Ovary (tissue), 3 donors: ENCODE measurements around the gene CCDC136.

ENCODE experiments used
- POLR2A ChIP-seq: fragments of 450-650 bp; IDR thresholded peaks from one replicate; pipeline ENCODE4 v1.6.1; 2017; ENCODE audit warnings: antibody characterized with exemption, mild to moderate bottlenecking, moderate library complexity
- TF ChIP-seq, protein P1 (sequence below), 3 donors: fragments of 450-650 bp in 2 of 3; fragments of 200-600 bp in 1 of 3; IDR thresholded peaks; one replicate each; pipeline versions ENCODE4 v1.5.1 to v1.8.0; 2016 to 2022; ENCODE audit warnings: antibody characterized with exemption in 3 of 3, mild to moderate bottlenecking in 1 of 3
- donor health status: DM: no; HTN: no; CAD: no.

DNA sequence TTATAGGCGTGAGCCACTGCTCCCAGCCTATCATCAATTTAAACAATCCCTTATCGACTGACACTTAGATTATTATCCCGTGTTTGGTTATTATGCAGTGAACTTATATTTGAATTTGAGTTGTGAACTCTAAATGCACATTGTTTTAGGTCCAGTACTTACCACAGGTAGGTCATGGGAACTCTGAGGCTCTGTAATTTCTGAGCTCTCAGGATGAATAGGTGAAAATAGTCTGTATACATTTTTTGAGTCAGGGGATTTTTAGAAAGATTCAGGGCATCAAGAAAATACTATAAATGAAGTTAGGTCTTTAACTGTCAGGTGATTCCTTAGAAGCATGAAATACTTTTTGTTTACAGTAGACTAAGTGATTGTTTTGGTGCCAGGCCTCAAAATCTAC is 8.8 kb downstream of the CCDC136 start:
- TF ChIP-seq, protein P1, sequence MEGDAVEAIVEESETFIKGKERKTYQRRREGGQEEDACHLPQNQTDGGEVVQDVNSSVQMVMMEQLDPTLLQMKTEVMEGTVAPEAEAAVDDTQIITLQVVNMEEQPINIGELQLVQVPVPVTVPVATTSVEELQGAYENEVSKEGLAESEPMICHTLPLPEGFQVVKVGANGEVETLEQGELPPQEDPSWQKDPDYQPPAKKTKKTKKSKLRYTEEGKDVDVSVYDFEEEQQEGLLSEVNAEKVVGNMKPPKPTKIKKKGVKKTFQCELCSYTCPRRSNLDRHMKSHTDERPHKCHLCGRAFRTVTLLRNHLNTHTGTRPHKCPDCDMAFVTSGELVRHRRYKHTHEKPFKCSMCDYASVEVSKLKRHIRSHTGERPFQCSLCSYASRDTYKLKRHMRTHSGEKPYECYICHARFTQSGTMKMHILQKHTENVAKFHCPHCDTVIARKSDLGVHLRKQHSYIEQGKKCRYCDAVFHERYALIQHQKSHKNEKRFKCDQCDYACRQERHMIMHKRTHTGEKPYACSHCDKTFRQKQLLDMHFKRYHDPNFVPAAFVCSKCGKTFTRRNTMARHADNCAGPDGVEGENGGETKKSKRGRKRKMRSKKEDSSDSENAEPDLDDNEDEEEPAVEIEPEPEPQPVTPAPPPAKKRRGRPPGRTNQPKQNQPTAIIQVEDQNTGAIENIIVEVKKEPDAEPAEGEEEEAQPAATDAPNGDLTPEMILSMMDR (IDR thresholded peaks at IDR 0.05) = no peak
- no peak for TF ChIP-seq POLR2A
